Right atrium auricular region (tissue), 2 donors: Measurements from ENCODE around the gene CCDC91. TPM values are rescaled to one million over a fixed set of nuclear protein-coding genes. Genes with fewer than 3 reads are reported as not detected.

ENCODE experiments used
- DNase-seq: peaks from one replicate; pipeline ENCODE4 v3.0.0-alpha.2; 2019; ENCODE audit warnings: low spot score
- H3K27ac ChIP-seq, 2 donors: fragments of 200-600 bp; sonication (generic); 1 replicate in 1 of 2; 2 replicates in 1 of 2; pipeline ENCODE4 v1.5.1; 2016 to 2019
- H3K27me3 ChIP-seq, 2 donors: fragments of 200-600 bp; sonication (generic); one replicate each; pipeline versions ENCODE4 v1.5.1 to v1.6.0; 2017 to 2019
- H3K36me3 ChIP-seq: fragments of 200-600 bp; sonication (generic); one replicate; pipeline ENCODE4 v1.5.1; 2016
- H3K4me1 ChIP-seq, 2 donors: fragments of 200-600 bp; sonication (generic); one replicate each; pipeline versions ENCODE4 v1.5.1 to v1.6.0; 2017 to 2019
- H3K4me3 ChIP-seq, 2 donors: fragments of 200-600 bp; sonication (generic); 1 replicate in 1 of 2; 2 replicates in 1 of 2; pipeline ENCODE4 v1.5.1; 2017 to 2019; ENCODE audit warnings: mild to moderate bottlenecking in 1 of 2, moderate library complexity in 1 of 2
- H3K9me3 ChIP-seq, 2 donors: fragments of 200-600 bp; sonication (generic); one replicate each; pipeline ENCODE4 v1.5.1; 2019
- total RNA-seq, 2 donors: library from RNA; depleted of rRNA; stranded (reverse); fragments of >200 nt; gene quantifications; one replicate each; pipeline ENCODE4 v1.1.0, GENCODE V29; 2016
- TF ChIP-seq, protein P1 (sequence below), 2 donors: fragments of 200-600 bp; sonication (generic); IDR thresholded peaks; one replicate each; pipeline ENCODE4 v1.5.1; 2019; ENCODE audit warnings: antibody characterized with exemption in 2 of 2

The CCDC91 gene
- total RNA-seq, 2 donors from 2014 or later, result 33.6 to 36.1 TPM

GRCh38 chr12:28443337-28443736, 253.1 kb downstream of the CCDC91 start:
- no peaks in the 10 kb centered on the region for H3K4me1 ChIP-seq
- no peaks in the 10 kb centered on the region for H3K27me3 ChIP-seq
- TF ChIP-seq, protein P1, sequence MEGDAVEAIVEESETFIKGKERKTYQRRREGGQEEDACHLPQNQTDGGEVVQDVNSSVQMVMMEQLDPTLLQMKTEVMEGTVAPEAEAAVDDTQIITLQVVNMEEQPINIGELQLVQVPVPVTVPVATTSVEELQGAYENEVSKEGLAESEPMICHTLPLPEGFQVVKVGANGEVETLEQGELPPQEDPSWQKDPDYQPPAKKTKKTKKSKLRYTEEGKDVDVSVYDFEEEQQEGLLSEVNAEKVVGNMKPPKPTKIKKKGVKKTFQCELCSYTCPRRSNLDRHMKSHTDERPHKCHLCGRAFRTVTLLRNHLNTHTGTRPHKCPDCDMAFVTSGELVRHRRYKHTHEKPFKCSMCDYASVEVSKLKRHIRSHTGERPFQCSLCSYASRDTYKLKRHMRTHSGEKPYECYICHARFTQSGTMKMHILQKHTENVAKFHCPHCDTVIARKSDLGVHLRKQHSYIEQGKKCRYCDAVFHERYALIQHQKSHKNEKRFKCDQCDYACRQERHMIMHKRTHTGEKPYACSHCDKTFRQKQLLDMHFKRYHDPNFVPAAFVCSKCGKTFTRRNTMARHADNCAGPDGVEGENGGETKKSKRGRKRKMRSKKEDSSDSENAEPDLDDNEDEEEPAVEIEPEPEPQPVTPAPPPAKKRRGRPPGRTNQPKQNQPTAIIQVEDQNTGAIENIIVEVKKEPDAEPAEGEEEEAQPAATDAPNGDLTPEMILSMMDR (IDR thresholded peaks at IDR 0.05), result no peak
- H3K4me3 ChIP-seq, result no peak overlapping the region
- H3K9me3 ChIP-seq, result no peaks in the 10 kb centered on the region
- H3K36me3 ChIP-seq, result no peaks in the 10 kb centered on the region
- no peak for DNase-seq
- H3K27ac ChIP-seq, result no peak overlapping the region

DNA sequence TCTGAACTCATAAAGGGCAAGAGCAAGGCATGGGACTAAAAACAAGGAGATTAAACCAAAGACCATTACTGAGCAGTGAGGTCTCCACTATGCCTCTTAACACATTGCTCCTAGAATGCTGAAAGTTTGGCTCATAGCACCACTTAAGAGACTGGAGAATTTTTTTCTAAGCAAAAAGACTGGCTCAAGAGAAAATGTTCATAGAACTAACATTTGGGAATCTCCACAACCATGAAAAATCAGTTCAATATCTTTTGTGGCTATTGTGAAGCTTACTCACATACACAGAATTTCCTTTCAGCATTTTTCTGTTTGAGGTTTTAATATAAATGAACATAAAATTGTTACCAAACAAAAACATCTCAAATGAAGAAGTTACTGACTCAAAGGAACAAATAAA, 255.8 kb downstream of the CCDC91 start:
- no peak for DNase-seq
- H3K9me3 ChIP-seq, result no peaks in the 10 kb centered on the region
- H3K27me3 ChIP-seq, result no peaks in the 10 kb centered on the region
- no peak overlapping the region for H3K4me3 ChIP-seq
- H3K36me3 ChIP-seq, result no peaks in the 10 kb centered on the region
- TF ChIP-seq, protein P1 (IDR thresholded peaks at IDR 0.05), result no peak
- H3K27ac ChIP-seq, result no peak overlapping the region
- H3K4me1 ChIP-seq, result no peaks in the 10 kb centered on the region

- no peak overlapping the region for H3K4me3 ChIP-seq
- no peak for DNase-seq
- no peaks in the 10 kb centered on the region for H3K4me1 ChIP-seq
- TF ChIP-seq, protein P1 (IDR thresholded peaks at IDR 0.05), result no peak
- H3K9me3 ChIP-seq, result no peaks in the 10 kb centered on the region
- no peaks in the 10 kb centered on the region for H3K36me3 ChIP-seq
- no peak overlapping the region for H3K27ac ChIP-seq
- no peaks in the 10 kb centered on the region for H3K27me3 ChIP-seq
These were observed 263.4 kb downstream of the CCDC91 start for GRCh38 chr12:28453686-28454085.

DNA sequence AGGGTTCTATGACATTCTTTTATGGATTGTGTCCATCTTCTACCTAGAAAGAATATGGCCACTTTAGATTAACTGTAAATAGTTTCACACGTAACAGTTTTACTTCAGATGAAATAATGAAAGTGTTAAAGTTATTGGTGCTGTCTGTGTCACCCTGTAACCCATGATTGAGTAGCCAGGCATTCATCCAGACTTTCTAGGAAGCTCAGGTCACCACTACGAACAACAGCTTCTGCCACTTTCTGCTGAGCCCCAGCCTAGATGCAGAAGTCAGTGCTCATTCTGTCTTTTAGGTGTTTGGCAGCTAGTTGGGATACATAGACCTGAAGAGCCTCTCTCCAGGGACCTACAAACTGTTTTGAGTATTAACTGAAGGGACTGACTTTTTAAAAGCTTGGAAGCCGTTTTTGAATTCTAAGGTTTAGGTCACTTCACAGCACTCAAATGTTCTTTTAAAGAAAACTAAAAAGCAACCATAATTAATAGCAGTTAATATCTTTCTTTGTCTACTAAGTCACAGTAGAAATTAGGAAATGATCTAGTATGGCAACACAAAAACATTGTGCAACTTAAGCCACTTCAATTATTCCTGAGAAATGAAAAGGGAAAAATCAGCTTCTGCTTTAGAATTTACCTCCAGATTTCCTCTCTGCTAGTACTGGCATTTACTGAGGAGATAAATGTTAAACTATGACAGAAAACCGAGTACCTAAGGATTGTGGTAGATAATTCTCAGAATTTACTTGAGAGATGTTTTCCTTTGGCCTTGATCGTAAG, 266.9 kb downstream of the CCDC91 start:
- TF ChIP-seq, protein P1 (IDR thresholded peaks at IDR 0.05), result no peak
- no peaks in the 10 kb centered on the region for H3K36me3 ChIP-seq
- no peak overlapping the region for H3K4me3 ChIP-seq
- no peaks in the 10 kb centered on the region for H3K4me1 ChIP-seq
- H3K27me3 ChIP-seq, result no peaks in the 10 kb centered on the region
- H3K9me3 ChIP-seq, result no peaks in the 10 kb centered on the region
- no peak overlapping the region for H3K27ac ChIP-seq
- DNase-seq, result no peak

DNA sequence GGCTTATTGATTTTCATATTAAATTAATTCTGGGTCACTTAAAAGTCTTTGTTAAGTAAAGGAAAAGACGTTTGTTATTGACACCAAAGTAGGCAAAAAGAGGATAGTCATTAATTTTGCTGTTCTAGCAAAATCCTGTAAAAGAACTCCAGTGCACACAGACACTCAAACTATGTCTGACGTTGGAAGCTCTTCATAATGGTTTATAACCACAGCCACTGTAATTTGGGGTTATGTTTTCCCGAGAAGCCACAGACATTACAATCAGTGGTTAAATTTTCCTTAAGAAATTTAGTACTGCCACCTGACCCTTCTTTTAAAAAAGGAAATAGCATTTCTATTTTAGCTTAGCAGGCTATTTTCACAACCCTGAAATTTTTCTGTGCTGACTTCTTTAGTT, 267.5 kb downstream of the CCDC91 start:
- H3K4me3 ChIP-seq, result no peak overlapping the region
- H3K4me1 ChIP-seq, result no peaks in the 10 kb centered on the region
- no peak for DNase-seq
- TF ChIP-seq, protein P1 (IDR thresholded peaks at IDR 0.05), result no peak
- no peak overlapping the region for H3K27ac ChIP-seq
- no peaks in the 10 kb centered on the region for H3K9me3 ChIP-seq
- no peaks in the 10 kb centered on the region for H3K36me3 ChIP-seq
- H3K27me3 ChIP-seq, result no peaks in the 10 kb centered on the region

GRCh38 chr12:28459481-28459880, 269.2 kb downstream of the CCDC91 start:
- H3K27ac ChIP-seq, result no peak overlapping the region

More at GRCh38 chr12:28459481-28459880, 269.2 kb downstream of the CCDC91 start:
- no peaks in the 10 kb centered on the region for H3K27me3 ChIP-seq
- no peak overlapping the region for H3K4me3 ChIP-seq
- TF ChIP-seq, protein P1 (IDR thresholded peaks at IDR 0.05), result no peak
- H3K9me3 ChIP-seq, result no peaks in the 10 kb centered on the region
- no peaks in the 10 kb centered on the region for H3K4me1 ChIP-seq
- DNase-seq, result no peak
- H3K36me3 ChIP-seq, result peaks cover 5% of the 10 kb centered on the region
